NCI-H128 (cell line): ENCODE data around the gene FSHR.

ENCODE experiments used
- DNase-seq: peaks from one replicate; lab custom pipeline; 2025; ENCODE audit not compliant: unreplicated experiment; lab: John Stamatoyannopoulos, UW

The FSHR gene, protein sequence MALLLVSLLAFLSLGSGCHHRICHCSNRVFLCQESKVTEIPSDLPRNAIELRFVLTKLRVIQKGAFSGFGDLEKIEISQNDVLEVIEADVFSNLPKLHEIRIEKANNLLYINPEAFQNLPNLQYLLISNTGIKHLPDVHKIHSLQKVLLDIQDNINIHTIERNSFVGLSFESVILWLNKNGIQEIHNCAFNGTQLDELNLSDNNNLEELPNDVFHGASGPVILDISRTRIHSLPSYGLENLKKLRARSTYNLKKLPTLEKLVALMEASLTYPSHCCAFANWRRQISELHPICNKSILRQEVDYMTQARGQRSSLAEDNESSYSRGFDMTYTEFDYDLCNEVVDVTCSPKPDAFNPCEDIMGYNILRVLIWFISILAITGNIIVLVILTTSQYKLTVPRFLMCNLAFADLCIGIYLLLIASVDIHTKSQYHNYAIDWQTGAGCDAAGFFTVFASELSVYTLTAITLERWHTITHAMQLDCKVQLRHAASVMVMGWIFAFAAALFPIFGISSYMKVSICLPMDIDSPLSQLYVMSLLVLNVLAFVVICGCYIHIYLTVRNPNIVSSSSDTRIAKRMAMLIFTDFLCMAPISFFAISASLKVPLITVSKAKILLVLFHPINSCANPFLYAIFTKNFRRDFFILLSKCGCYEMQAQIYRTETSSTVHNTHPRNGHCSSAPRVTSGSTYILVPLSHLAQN

DNA sequence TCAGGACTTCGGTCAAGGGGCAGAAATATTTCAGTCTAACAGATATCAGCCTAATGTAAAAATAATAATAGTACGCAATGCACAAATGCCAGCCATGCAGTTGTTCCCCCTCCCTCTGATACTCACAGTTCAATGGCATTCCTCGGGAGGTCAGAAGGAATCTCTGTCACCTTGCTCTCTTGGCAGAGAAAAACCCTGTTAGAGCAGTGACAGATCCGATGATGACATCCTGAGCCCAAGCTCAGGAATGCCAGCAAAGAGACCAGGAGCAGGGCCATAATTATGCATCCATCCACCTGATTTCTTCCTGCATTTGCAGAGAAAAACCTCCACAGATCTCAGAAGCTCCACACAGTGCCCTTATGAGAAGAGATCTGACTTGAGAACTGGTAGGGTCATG is at the start of gene FSHR:
Gene FSHR (minus strand): TSS at position 376 of the 400 bp plus-strand sequence. CDS start 98 bp downstream, at position 278.
- DNase-seq = no peak

DNA sequence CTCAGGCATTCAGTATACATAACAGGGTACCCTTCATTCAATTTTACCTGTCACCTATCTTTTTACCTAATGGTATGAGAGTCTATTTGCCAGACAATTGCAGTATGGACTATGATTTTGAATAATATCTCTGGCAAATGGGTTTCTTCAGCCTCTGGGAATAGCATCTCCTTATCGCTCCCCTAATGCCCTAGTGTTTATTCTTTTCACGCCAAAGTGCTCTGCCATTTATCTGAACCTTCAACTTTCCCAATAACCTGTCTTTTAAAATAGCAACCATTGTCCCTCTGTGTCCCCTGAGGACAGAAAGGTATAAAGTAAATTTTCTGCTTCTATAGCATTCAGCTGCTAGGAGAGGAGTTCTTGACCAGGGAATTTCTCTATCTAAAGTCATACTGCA is 45.0 kb upstream of the FSHR start:
- DNase-seq = no peak

DNA sequence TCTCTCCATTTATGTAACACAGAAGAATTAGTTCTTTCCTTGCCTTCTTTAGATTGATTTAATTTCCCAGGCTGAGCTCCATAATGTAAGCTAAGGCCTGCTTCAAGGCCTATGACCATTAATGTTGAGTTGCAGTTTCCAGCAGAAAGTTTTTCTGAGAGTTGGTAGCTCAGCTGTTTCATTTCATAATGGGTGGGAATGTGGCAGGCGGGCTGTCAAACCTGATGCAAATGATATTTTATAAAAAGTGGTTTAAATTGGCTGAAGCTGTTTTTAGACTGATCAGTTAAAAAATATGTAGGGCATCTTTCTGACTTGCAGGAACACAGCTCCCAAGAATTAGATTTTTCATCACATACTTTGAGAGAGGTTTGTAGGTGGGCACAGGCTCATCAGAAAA is 40.4 kb upstream of the FSHR start:
- DNase-seq = no peak

DNA sequence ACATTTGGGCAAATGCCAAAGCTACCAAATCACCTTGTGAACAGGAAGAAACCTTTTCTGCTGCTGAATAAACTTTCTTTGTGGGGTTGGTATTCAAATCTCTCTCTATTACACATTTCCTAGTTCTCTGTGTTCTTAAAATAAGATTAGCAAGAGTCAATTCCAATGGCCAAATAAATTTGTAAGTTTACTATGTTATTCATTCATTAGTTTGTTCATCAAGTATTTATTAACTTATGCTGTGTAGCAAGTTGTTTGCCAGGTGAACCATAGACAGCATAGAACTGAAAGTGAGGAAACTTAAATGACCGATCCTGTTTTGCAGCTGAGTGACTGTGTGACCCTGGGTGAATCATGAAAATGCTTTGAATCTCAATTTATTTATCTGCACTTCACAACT is 37.7 kb upstream of the FSHR start:
- DNase-seq = no peak

GRCh38 chr2:49189512-49190225 is 35.4 kb upstream of the FSHR start:
- DNase-seq = no peak

DNA sequence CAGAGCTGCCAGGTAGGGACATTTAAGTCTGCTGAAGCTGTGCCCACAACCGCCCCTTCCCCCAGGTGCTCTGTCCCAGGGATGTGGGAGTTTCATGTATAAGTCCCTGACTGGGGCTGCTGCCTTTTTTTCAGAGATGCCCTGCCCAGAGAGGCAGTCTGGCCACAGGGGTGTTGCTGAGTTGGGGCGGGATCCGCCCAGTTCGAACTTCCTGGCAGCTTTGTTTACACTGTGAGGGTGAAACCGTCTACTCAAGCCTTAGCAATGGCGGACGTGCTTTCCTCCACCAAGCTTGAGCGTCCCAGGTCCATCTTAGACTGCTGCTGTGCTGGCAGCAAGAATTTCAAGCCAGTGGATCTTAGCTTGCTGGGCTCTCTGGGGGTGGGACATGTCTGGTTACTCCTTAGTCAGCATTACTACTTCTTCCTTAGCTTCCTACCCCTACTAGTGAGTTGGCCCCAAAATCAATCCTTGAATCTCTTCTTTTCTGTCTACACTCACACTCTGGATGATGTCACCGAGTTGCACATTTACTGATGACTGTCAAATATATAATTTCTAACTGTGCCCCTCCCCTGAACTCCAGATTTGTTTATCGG is 31.8 kb upstream of the FSHR start:
- no peak for DNase-seq

- DNase-seq = no peak
Observed at GRCh38 chr2:49178656-49179055, 24.3 kb upstream of the FSHR start.

DNA sequence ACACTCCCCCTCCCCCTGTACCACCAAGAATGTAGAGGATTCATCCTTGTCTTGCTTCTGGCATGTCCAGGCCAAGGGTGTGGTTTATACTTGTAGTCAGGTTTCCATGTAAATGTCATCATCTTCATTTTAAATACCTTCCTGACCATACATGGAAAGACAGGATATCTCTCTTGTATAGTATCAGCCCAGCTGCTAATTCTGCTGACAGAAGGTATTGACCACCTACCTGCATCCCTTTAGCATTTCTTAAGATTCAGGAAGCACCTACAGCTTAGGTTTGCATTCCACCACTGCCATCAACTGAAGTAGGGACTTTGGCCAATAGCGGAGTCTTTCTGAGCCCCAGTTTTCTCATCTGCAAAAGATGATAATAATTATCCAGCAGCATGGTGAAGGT is 22.9 kb upstream of the FSHR start:
- no peak for DNase-seq

GRCh38 chr2:49175831-49176230 is 21.5 kb upstream of the FSHR start:
- DNase-seq = no peak

DNA sequence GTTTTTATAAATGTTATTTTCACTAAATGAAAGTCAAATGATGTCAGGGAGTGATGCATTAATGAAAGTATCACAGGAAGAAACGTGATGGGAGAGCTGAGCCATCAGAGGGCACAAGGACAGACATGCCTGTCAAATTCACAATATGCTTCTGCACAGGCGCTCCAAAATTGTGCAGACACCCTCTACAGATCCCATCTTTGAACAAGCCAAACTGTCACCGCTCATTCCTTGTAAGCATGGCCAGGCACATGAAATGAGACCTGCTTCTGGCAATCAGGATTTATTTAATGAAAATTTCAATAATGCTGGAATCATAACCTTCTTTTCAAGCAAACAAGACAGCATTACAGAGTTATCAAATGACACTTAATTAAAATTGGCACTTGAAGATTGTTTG is 20.4 kb upstream of the FSHR start:
- no peak for DNase-seq

GRCh38 chr2:49167131-49167530 is 12.8 kb upstream of the FSHR start:
- no peak for DNase-seq

DNA sequence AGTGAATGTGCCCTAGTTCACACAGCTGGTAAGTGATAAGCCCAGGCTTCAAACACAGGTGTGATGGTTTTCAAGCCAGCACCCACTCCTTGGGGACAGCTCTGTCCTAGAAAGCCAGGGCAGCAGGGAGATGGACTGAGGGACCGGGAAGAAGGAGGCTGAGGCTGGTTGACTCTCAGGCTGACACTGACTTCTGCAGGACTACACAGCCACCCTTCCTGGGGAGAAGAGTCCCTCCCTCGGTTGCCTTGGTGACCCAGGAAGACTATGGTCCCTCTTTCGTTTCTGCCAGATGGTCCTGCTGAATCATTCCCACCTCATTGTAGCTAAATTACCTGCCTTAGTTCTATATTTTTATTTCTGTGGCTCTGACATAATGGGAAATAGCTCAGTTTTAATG is 11.3 kb upstream of the FSHR start:
- no peak for DNase-seq

GRCh38 chr2:49164729-49165128 is 10.4 kb upstream of the FSHR start:
- no peak for DNase-seq

DNA sequence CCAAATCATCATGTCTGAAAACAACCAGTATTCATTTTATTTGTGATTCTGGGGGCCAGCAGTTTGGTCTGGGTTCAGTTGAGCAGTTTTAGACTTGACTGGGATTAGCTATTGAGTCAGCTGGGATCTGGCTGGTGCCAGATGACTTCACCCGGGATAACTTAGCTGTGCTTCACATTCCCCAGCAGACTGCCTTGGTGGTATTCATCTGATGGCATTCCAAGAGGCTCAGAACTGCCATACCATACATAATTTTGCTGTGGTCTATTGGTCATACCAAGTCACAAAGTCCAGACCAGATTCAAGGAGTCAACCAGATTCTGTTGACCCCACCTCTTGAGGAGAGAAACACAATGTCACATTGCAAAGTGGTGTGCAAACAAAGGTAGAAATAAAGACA is 7.8 kb upstream of the FSHR start:
- no peak for DNase-seq

DNA sequence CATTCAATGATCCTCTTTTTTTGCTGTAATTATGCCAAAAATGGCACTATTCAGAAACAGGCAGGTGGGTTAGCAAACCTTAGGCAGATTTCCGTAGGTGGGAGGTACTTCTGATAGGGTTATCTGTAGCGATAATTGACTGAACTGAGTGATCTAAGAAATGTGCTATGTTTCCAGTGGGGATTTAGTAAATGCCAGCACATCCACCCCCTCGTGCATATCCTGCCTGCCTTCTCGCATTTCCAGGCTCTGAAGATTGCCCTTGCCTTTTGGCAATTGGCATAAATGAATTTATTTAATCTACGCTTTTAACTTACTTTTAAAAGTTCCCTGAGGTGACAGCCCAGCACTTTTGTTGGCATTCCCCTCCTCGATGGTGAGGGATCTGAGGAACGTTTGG is 576 bp upstream of the FSHR start:
- no peak for DNase-seq

DNA sequence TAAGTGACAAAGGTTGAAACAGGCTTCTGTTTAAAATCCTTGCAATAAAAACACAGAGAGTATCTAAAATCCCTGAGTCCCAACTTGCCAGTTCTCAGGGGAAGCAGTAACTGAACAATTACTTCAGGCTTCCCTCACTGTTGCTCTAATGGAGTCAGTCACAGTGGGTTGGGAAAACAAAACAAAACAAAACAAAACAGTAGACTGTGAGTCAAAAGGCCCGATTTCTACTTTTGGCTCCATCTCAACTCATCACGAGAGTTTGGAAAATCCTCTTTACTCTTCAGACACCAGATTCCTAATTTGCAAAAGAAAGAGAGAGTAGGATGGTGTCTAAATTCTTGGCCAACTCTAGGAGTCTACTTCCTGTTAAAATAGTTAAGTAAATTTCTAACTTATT is 1.1 kb downstream of the FSHR start:
- DNase-seq = no peak

- DNase-seq = no peak
Observed at GRCh38 chr2:49152824-49153223, 1.5 kb downstream of the FSHR start.

DNA sequence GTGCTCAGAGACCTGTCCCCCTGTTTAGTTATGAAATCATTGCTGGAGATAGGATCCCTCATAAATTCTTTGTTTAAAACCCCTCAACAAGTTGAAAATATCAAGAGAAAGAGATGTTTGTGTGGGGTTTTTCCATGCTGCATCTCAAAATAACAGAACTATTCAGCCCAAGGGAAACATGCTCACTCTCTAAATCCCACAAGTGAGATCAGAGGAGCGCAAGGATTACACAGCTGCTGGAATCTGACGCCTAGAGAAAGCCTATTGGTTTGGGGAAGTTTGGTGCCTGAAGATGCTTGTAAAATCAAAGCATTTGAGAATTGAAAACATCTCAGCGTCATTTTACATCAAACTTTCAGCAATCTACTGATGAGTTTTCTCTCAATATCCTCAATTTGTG is 7.9 kb downstream of the FSHR start:
- DNase-seq = no peak

DNA sequence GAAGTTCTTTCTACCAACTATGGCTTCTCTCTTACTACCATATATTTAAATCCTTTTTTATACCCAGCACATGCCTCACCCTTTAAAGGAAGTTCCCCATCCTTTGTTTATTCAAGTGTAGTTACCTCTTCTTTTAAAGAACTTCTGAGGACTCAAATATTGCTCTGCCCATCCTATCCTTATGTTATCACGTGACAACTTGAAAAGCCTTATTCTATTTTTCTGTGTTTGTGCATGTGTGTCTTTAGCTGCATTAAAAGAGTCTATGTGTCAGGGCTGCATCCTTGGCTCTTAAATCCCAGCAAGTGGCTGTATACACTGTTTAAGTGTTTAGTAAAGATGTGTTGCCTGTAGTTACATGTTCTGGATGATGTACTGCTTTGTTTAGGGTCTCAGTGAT is 22.5 kb downstream of the FSHR start:
- DNase-seq = no peak

DNA sequence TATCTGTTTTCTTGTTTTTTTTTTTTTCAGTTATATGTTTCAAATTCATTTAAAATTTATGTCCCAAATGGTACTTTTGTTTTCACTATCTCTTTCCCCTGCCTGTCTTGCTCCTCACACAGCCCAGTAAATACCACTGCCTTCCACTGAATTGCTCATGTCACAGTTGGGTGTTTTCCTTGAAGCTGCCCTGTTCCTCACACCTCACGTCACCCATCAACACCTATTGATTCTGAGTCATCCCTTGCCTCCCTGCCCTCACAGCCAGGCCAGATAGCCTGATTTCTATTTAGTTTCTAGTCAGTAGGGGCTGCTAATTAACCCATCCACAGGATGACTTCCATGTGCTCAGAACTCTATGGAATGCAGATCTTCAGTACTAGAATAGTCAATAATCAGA is 25.3 kb downstream of the FSHR start:
- DNase-seq = no peak

DNA sequence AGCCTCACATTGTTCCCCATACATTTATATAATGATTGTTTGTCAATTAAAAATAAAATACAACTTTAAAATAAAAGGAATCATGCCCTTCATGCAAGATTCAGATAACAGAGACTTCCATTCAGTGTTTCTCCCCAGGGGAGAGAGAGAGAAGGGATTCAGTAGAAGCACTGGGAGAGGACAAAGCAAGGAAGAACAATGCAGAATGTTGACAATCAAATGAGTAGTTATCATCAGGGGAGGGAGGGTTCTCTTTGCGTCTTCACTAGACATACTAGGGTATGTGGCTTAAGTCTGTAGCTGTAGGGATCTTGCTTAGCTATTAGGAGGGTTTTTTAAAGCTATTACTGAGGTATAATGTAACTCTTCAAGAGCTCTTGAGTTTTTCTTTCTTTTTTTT is 30.7 kb downstream of the FSHR start:
- no peak for DNase-seq

GRCh38 chr2:49122107-49122506 is 32.2 kb downstream of the FSHR start:
- no peak for DNase-seq
